Stimulated activated CD4-positive, alpha-beta T cell treated with anti-CD3 and anti-CD28 coated beads, Interleukin-4, amount 100 ng/mL, for 24 hours (primary cell): ENCODE results near the gene JPH2.

Source experiments
- DNase-seq: peaks from one replicate; pipeline ENCODE4 v3.0.0-alpha.2; 2020

The JPH2 gene

GRCh38 chr20:44095831-44096230 is 91.2 kb downstream of the JPH2 start:
- no peak for DNase-seq

- no peak for DNase-seq
Observed at GRCh38 chr20:44093249-44093582, 93.8 kb downstream of the JPH2 start.

- peak; percentile 51 for DNase-seq
Observed at GRCh38 chr20:44092551-44093248, 94.3 kb downstream of the JPH2 start.

DNA sequence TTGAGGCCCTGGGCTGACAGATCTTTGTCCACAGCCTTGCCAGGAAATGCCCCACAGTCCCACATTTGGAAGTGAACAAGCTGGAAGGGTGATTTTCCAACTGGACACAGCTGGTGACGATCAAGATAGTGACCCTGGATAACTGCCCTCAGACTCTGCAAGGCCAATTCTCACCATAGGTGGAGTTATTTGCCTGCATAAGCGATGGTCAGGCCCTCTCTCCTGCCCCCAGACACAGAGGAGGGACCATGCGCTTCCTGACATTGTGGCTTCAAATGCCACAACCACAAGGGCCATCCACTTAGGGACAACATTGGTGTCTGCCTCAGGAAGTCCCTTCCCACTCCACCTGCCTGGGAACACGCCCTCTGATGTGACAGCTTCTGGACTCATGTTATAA is 96.0 kb downstream of the JPH2 start:
- no peak for DNase-seq

GRCh38 chr20:44089987-44090674 is 96.9 kb downstream of the JPH2 start:
- no peak for DNase-seq

- no peak for DNase-seq
Observed at GRCh38 chr20:44087857-44088120, 99.2 kb downstream of the JPH2 start.

- no peak for DNase-seq
Observed at GRCh38 chr20:44087051-44087856, 99.7 kb downstream of the JPH2 start.

DNA sequence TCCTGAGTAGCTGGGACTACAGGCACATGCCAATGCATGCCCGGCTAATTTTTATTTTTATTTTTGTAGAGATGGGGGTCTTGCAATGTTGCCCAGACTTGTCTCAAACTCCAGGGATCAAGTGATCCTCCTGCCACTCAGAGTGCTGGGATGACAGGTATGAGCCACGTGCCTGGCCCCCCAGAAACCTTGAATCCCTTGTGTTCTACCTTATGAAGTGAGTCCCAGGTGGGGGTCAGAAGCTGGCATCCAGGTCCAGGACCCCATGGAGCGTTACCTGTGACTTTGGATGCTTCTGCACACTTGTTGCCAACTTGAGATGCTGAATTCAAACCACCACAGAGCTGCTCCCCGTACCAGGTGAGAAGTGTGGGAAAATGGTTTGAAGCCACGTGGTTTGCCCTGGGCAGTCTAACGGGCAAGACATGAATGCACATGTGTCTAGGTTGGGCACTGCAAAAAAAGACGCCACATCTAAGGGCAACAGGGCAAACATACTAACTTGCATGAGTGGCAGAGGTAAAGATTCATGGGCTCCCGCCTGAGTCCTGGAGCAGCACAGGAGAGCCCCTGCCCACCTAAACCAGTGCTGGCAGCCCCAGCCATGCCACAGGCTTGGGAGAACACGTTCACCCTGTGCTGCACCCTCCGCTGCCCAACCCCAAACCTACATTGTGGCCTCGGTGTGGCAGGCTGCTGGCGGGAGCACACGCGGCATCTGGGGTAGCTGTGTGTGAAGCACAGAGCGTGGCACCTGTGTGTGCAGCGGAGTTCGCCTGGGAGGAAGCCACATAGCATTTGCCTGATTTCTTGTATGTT is 101.2 kb downstream of the JPH2 start:
- no peak for DNase-seq

GRCh38 chr20:44084891-44085290 is 102.1 kb downstream of the JPH2 start:
- DNase-seq = no peak

GRCh38 chr20:44084439-44084838 is 102.5 kb downstream of the JPH2 start:
- DNase-seq = no peak

GRCh38 chr20:44083220-44083933 is 103.6 kb downstream of the JPH2 start:
- no peak for DNase-seq

GRCh38 chr20:44081888-44082287 is 105.1 kb downstream of the JPH2 start:
- no peak for DNase-seq

DNA sequence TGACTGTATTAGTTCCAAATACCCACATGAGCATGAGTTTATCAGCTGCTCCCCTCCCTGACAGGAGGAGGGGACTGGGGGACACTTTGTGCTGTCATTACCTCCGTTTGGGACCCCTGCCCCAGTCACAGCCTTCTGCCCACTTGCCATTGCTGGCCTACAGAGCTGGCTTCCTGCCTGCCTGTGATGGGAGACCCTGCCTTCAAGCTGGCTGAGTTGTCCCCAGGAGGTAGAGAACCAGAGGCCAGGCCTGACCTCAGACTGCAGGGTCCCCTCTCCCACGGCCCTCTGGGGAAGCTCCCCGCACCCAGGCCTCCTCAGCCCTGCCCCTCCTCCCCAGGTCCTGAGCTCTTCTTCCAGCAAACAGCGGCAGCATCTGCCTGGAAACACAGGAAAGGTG is 105.5 kb downstream of the JPH2 start:
- DNase-seq = no peak

DNA sequence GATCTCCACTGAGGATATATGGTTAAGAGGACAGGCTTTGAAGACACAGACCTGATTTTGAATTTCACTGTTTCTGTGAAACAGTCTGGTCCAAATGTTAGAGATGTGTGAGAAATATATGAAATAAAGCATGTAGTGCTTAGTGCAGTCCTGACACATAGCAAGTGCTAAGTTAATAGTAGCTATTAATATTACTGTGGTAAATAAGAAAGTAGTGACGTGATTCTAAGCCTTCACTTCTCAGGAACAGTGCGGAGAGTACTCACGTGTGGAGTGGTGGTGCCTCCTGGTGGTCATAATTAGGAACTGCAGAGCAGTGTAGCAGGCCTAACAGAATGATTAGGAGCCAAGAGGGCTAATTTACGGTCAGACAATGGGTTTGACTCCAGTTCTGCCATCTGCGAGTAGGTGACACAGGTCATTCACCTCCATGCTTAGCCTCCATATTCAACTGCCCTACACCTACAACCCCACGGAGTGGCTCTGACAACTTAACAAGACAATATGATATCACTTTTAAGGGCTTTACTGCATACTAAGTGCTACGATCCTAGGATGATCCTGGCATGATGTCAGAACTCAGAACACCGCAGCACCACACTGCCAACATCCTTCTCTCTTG is 106.2 kb downstream of the JPH2 start:
- peak; percentile 83 for DNase-seq

DNA sequence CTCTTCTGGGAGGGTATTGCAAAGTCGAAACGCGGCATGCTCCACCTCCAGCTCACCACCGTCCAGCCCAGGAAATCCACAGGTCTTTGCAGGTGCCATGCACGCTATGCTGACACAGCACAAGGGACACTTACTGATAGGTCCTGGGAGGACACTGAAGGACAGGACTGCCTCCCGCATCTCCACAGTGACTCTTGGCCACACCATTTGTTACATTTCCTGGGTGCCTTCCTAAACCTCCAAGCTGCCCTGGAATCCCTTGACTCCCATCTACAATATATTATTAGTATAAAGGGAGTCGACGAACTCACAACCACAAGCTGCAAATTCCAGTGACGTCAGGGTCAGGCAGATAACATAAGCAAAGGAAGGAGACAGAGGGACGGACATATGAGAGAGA is 106.9 kb downstream of the JPH2 start:
- DNase-seq = no peak

DNA sequence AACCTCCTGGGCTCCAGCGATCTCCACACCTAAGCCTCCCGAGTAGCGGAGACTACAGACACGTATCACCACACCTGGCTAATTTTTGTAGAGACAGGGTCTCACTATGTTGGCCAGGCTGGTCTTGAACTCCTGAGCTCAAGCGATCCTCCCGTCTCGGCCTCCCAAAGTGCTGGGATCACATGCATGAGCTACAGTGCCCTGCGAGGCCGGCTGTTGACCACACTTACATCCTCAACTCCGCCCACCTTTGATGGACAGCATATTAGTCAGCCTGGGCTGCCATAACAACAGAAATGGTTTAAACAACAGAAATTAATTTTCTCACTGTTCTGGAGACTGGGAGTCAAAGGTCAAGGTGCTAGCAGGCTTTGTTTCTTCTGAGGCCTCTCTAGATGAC is 107.7 kb downstream of the JPH2 start:
- no peak for DNase-seq

- DNase-seq = no peak
Observed at GRCh38 chr20:44075950-44076232, 111.1 kb downstream of the JPH2 start.

DNA sequence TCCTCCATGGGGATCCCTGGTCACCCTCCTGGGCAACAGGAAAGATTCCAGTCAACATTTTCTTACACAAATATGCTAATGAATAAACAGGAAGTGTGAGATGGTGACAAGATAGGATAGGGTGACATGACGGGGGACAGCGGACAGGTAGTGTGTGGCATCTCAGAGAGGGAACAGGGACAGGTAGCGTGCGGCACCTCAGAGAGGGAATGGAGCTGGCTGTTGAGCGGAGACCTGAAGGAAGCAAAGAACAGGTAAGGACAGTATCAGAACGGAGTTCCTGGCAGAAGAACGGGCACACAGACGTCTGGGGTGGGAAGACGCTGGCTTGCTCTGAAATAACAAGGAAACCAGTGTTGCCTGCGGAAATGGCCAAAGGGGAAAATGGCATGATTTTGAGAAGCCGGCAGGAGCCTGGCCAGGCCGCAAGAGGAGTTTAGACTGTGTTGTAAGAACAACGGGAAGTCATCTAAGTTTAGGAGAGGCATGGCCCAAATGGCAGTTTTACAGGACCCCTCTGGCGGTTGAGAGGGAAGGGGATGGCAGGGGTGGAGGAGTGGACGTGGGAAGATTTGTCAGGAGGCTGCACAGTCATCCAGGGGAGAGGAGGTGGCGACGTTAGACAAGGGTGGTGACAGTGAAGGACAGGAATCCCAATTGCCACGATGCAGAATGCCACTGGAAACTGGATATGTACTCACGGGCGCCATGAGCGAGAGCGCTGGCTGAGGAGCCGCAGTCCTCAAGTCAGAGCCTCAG is 111.6 kb downstream of the JPH2 start:
- no peak for DNase-seq

DNA sequence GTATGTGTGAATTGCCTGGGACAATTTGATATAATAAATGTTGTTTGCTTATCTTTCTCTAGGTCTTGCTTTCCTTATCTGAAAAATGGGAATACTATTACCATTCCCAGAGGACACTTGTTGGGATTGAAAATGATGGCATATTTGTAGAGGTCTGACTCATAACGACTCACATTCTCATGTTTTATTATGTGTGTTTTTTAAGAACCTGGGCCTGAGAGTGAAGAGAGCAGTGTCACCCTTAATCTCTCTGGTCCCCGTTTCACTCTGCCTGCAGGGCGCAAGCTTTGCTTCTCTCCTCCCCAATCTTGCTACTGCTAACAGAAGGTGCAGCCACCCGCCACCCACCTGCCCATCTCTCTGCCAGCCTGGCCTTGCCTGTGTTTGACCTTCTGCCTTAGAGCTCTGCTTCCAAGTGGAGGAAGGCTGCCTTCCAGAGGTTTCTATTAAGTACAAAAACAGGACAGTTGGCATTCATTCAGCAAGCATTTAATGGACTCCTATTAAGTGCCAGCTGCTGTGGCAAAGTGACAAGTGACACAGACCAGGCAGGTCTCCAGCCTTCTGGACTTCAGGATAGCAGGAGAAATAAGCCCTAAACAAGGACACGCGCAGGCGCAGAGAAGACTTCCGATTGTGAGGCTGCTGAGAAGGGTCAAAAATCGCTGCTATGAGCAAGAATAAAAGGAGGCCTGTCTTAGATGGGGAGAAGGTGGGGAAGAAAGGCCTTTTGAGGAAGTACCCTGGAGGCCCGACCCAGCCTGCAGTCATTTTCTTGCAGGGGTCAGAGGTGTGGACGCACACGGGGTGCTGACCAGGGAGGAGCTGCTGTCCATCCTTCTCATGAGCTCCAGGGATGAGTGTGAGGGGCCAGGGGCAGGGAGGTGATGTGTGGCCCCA is 112.5 kb downstream of the JPH2 start:
- DNase-seq = no peak

DNA sequence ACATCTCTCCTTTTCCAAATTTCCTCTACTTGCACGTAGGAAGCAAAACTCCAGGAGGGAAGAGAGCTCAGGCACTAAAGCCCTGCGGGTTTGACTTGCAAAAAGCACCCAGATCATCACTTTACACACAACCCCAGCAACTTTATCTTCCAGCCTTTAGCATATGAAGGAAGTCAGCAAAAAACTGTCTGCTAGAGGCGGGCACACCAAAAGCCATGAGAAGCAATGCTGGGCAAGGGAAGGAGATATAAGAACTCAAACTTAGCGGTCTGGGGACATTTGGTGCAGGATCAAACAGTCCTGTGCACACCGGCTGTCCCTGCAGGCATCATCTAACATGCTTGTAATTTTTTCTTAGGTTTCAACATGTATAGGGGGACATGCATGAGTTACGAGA is 113.3 kb downstream of the JPH2 start:
- no peak for DNase-seq
